Stomach (tissue), 4 donors: ENCODE data around the gene HELLS.
"Not testable (repeated sequence)": the region's sequence is repeated elsewhere in the genome, so short reads cannot be mapped to it uniquely, and the experiment has no call there.

Source experiments
- EP300 ChIP-seq: sonication (generic); formaldehyde crosslinking; IDR thresholded peaks from one replicate; pipeline ENCODE4 v1.6.1; 2017; ENCODE audit warnings: antibody characterized with exemption
- POLR2A ChIP-seq, 4 donors: fragments of 450-650 bp; IDR thresholded peaks; one replicate each; pipeline ENCODE4 v1.6.1; 2016; ENCODE audit warnings: antibody characterized with exemption in 4 of 4, control low read depth in 2 of 4, mild to moderate bottlenecking in 1 of 4, moderate library complexity in 1 of 4
- TF ChIP-seq, protein P1 (sequence below), 7 experiments: fragments of 450-650 bp in 4 of 7; fragments of 200-600 bp in 3 of 7; sonication (generic) in 3 of 7; IDR thresholded peaks; one replicate each; pipeline ENCODE4 v1.5.1; 2016 to 2019; ENCODE audit warnings: antibody characterized with exemption in 7 of 7, control low read depth in 2 of 7, mild to moderate bottlenecking in 1 of 7

DNA sequence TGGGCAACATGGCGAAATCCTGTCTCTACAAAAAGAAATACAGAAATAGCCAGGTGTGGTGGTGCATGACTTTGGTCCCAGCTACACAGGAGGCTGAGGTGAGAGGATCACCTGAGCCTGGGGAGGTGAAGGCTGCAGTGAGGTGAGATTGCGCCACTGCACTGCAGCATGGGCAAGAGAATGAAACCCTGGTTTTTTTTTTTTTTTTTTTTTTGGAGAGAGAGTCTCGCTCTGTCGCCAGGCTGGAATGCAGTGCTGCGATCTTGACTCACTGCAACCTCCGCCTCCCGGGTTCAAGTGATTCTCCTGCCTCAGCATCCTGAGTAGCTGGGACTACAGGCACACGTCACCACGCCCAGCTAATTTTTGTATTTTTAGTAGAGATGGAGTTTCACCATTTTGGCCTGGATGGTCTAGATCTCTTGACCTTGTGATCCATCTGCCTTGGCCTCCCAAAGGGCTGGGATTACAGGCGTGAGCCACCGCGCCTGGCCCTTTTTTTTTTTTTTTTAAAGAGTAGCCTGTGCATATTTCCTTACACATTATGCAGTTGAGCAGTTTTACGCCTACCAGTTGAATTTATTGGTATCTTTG is 22.2 kb downstream of the HELLS start:
- not testable (repeated sequence) for TF ChIP-seq EP300; POLR2A (IDR thresholded peaks at IDR 0.05)
- TF ChIP-seq, protein P1, sequence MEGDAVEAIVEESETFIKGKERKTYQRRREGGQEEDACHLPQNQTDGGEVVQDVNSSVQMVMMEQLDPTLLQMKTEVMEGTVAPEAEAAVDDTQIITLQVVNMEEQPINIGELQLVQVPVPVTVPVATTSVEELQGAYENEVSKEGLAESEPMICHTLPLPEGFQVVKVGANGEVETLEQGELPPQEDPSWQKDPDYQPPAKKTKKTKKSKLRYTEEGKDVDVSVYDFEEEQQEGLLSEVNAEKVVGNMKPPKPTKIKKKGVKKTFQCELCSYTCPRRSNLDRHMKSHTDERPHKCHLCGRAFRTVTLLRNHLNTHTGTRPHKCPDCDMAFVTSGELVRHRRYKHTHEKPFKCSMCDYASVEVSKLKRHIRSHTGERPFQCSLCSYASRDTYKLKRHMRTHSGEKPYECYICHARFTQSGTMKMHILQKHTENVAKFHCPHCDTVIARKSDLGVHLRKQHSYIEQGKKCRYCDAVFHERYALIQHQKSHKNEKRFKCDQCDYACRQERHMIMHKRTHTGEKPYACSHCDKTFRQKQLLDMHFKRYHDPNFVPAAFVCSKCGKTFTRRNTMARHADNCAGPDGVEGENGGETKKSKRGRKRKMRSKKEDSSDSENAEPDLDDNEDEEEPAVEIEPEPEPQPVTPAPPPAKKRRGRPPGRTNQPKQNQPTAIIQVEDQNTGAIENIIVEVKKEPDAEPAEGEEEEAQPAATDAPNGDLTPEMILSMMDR (IDR thresholded peaks at IDR 0.05), result not testable (repeated sequence)
